GM12878 (cell line): ENCODE data around the gene NAB1.

Experiments
- HDAC6 ChIP-seq: fragments of 200-600 bp; sonication (generic); IDR thresholded peaks from one replicate; pipeline ENCODE4 v1.8.0; 2017; ENCODE audit warnings: antibody characterized with exemption; ENCODE audit not compliant: unreplicated experiment
- SP1 ChIP-seq: IDR thresholded peaks from one replicate; pipeline ENCODE4 v1.6.1; 2011; ENCODE audit warnings: low read depth, low read length
- WRNIP1 ChIP-seq: IDR thresholded peaks from 2 replicates; pipeline ENCODE4 v1.6.1; 2011; ENCODE audit warnings: low read depth, low read length, improper control_type of control experiment, borderline replicate concordance
- TF ChIP-seq, protein P1 (sequence below): IDR thresholded peaks from 2 replicates; pipeline ENCODE4 v1.6.1; 2012; ENCODE audit warnings: low read depth, low read length, improper control_type of control experiment
- TF ChIP-seq, protein P2 (sequence below): IDR thresholded peaks from 2 replicates; pipeline ENCODE4 v1.6.1; 2012; ENCODE audit warnings: mild to moderate bottlenecking, low read depth, low read length

- TF ChIP-seq, protein P1, sequence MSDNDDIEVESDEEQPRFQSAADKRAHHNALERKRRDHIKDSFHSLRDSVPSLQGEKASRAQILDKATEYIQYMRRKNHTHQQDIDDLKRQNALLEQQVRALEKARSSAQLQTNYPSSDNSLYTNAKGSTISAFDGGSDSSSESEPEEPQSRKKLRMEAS = no peak
- TF ChIP-seq HDAC6 (no peak), WRNIP1 (no peak), SP1 (no peak)
- TF ChIP-seq, protein P2, sequence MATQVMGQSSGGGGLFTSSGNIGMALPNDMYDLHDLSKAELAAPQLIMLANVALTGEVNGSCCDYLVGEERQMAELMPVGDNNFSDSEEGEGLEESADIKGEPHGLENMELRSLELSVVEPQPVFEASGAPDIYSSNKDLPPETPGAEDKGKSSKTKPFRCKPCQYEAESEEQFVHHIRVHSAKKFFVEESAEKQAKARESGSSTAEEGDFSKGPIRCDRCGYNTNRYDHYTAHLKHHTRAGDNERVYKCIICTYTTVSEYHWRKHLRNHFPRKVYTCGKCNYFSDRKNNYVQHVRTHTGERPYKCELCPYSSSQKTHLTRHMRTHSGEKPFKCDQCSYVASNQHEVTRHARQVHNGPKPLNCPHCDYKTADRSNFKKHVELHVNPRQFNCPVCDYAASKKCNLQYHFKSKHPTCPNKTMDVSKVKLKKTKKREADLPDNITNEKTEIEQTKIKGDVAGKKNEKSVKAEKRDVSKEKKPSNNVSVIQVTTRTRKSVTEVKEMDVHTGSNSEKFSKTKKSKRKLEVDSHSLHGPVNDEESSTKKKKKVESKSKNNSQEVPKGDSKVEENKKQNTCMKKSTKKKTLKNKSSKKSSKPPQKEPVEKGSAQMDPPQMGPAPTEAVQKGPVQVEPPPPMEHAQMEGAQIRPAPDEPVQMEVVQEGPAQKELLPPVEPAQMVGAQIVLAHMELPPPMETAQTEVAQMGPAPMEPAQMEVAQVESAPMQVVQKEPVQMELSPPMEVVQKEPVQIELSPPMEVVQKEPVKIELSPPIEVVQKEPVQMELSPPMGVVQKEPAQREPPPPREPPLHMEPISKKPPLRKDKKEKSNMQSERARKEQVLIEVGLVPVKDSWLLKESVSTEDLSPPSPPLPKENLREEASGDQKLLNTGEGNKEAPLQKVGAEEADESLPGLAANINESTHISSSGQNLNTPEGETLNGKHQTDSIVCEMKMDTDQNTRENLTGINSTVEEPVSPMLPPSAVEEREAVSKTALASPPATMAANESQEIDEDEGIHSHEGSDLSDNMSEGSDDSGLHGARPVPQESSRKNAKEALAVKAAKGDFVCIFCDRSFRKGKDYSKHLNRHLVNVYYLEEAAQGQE = no peak
These were observed 7.4 kb upstream of the NAB1 start for GRCh38 chr2:190641469-190641868.
